PC-9 (cell line): ENCODE results near the gene ELN. TPM values are rescaled to one million over a fixed set of nuclear protein-coding genes. Genes with fewer than 3 reads are reported as not detected.

Source experiments
- BruUV-seq: library from RNA; stranded (reverse); fragments of 400-500 nt; replicated peaks from 2 replicates; lab custom pipeline; 2021; lab: Mats Ljungman, UMichigan
- CTCF ChIA-PET: fragments of 300-600 bp; sonication (Branson Sonifier 250); formaldehyde crosslinking; loops from one replicate; lab custom pipeline; 2022; ENCODE audit warnings: antibody characterized with exemption; lab: Charles Lee
- POLR2A ChIA-PET: fragments of 300-600 bp; sonication (Branson Sonifier 250); formaldehyde crosslinking; loops from one replicate; lab custom pipeline; 2022; ENCODE audit warnings: antibody characterized with exemption; ENCODE audit not compliant: unreplicated experiment; lab: Charles Lee
- DNase-seq, 2 experiments: peaks; one replicate each; pipeline versions ENCODE4 v3.0.0 to v3.0.0-alpha.2; 2015 to 2022; ENCODE audit warnings: mixed read lengths in 1 of 2
- H2AFZ ChIP-seq: fragments of 200-600 bp; sonication (generic); 2 replicates; pipeline ENCODE4 v1.8.1; 2017; ENCODE audit warnings: antibody characterized with exemption
- H3F3A ChIP-seq: fragments of 200-600 bp; sonication (generic); 2 replicates; pipeline ENCODE4 v1.8.1; 2017; ENCODE audit warnings: antibody characterized with exemption, mild to moderate bottlenecking, low read depth; ENCODE audit not compliant: insufficient read depth
- H3K27ac ChIP-seq: fragments of 200-600 bp; sonication (generic); 2 replicates; pipeline ENCODE4 v1.6.1; 2016; ENCODE audit warnings: mixed run types
- H3K27me3 ChIP-seq: fragments of 200-600 bp; sonication (generic); 2 replicates; pipeline ENCODE4 v1.6.1; 2016; ENCODE audit warnings: low read depth, mixed run types; ENCODE audit not compliant: insufficient read depth
- H3K36me3 ChIP-seq: fragments of 200-600 bp; sonication (generic); 2 replicates; pipeline ENCODE4 v1.6.1; 2016; ENCODE audit warnings: low read depth, mixed run types
- H3K4me1 ChIP-seq: fragments of 200-600 bp; sonication (generic); replicated peaks from 2 replicates; pipeline ENCODE4 v1.6.1; 2016; ENCODE audit warnings: mixed run types; ENCODE audit not compliant: insufficient read depth
- H3K4me2 ChIP-seq: fragments of 200-600 bp; sonication (generic); 2 replicates; pipeline ENCODE4 v1.6.1; 2017; ENCODE audit warnings: mixed run types
- H3K4me3 ChIP-seq: fragments of 200-600 bp; sonication (generic); 2 replicates; pipeline ENCODE4 v1.6.1; 2016; ENCODE audit warnings: mixed run types
- H3K79me2 ChIP-seq: fragments of 200-600 bp; sonication (generic); 2 replicates; pipeline ENCODE4 v1.6.1; 2017; ENCODE audit warnings: low read depth, mixed run types
- H3K9me2 ChIP-seq: fragments of 200-600 bp; sonication (generic); 2 replicates; pipeline ENCODE4 v1.8.1; 2017; ENCODE audit warnings: mild to moderate bottlenecking; ENCODE audit not compliant: insufficient read depth
- H3K9me3 ChIP-seq: fragments of 200-600 bp; sonication (generic); 2 replicates; pipeline ENCODE4 v1.8.1; 2016; ENCODE audit warnings: low read depth; ENCODE audit not compliant: insufficient read depth
- H4K20me1 ChIP-seq: fragments of 200-600 bp; sonication (generic); 2 replicates; pipeline ENCODE4 v1.8.1; 2017; ENCODE audit not compliant: insufficient read depth
- EZH2 ChIP-seq: fragments of 200-600 bp; sonication (generic); IDR thresholded peaks from 2 replicates; pipeline ENCODE4 v1.8.0; 2017; ENCODE audit warnings: antibody characterized with exemption, low read depth
- intact Hi-C: fragments of 100-400 bp; cut with micrococcal nuclease; formaldehyde crosslinking; loops from one replicate; pipeline ENCODE4 v1.10.0; 2022; ENCODE audit not compliant: unreplicated experiment
- total RNA-seq: library from RNA; stranded (reverse); gene quantifications from 2 replicates; pipeline ENCODE4 v1.2.3, GENCODE V29; 2021
- TF ChIP-seq, protein P1 (sequence below): fragments of 200-600 bp; sonication (generic); conservative IDR thresholded peaks from 2 replicates; pipeline ENCODE4 v1.6.1; 2017; ENCODE audit warnings: mixed run types, antibody characterized with exemption, mild to moderate bottlenecking, moderate library complexity

ELN gene
- total RNA-seq, 1 experiment from 2014 or later, result 0.11 TPM

DNA sequence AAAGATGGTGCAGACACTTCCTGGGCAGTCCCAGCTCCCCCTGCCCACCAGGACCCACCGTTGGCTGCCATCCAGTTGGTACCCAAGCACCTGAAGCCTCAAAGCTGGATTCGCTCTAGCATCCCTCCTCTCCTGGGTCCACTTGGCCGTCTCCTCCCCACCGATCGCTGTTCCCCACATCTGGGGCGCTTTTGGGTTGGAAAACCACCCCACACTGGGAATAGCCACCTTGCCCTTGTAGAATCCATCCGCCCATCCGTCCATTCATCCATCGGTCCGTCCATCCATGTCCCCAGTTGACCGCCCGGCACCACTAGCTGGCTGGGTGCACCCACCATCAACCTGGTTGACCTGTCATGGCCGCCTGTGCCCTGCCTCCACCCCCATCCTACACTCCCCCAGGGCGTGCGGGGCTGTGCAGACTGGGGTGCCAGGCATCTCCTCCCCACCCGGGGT, 41.1 kb downstream of the ELN start:
- no peaks in the 10 kb centered on the region for H3K4me1 ChIP-seq
- H3K36me3 ChIP-seq, result no peaks in the 10 kb centered on the region
- no peak for DNase-seq
- ChIA-PET CTCF (interaction anchor here (0.5 to 0.6 kb wide), 4 partner anchors 45 to 134 kb away, joined by 3 to 7 read pairs (median 3); no protein-coding TSS in a partner anchor), POLR2A (no interaction called here)
- H4K20me1 ChIP-seq, result no peaks in the 10 kb centered on the region
- no peaks in the 10 kb centered on the region for H3K9me2 ChIP-seq
- no peak overlapping the region for H3K27ac ChIP-seq
- H3K27me3 ChIP-seq, result no peaks in the 10 kb centered on the region
- H3F3A ChIP-seq, result no peaks in the 10 kb centered on the region
- H3K4me2 ChIP-seq, result no peak overlapping the region
- H2AFZ ChIP-seq, result no peak overlapping the region
- no peak for TF ChIP-seq EZH2
- TF ChIP-seq, protein P1, sequence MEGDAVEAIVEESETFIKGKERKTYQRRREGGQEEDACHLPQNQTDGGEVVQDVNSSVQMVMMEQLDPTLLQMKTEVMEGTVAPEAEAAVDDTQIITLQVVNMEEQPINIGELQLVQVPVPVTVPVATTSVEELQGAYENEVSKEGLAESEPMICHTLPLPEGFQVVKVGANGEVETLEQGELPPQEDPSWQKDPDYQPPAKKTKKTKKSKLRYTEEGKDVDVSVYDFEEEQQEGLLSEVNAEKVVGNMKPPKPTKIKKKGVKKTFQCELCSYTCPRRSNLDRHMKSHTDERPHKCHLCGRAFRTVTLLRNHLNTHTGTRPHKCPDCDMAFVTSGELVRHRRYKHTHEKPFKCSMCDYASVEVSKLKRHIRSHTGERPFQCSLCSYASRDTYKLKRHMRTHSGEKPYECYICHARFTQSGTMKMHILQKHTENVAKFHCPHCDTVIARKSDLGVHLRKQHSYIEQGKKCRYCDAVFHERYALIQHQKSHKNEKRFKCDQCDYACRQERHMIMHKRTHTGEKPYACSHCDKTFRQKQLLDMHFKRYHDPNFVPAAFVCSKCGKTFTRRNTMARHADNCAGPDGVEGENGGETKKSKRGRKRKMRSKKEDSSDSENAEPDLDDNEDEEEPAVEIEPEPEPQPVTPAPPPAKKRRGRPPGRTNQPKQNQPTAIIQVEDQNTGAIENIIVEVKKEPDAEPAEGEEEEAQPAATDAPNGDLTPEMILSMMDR, result no peak
- no peaks in the 10 kb centered on the region for H3K9me3 ChIP-seq
- no peak overlapping the region for H3K4me3 ChIP-seq
- no TSS peak for BruUV-seq
- H3K79me2 ChIP-seq, result no peaks in the 10 kb centered on the region
- intact Hi-C loops, result loop anchor here (2.0 to 5.0 kb wide), 4 partner anchors 36 to 333 kb away; partner anchors contain the start of gene RFC2

DNA sequence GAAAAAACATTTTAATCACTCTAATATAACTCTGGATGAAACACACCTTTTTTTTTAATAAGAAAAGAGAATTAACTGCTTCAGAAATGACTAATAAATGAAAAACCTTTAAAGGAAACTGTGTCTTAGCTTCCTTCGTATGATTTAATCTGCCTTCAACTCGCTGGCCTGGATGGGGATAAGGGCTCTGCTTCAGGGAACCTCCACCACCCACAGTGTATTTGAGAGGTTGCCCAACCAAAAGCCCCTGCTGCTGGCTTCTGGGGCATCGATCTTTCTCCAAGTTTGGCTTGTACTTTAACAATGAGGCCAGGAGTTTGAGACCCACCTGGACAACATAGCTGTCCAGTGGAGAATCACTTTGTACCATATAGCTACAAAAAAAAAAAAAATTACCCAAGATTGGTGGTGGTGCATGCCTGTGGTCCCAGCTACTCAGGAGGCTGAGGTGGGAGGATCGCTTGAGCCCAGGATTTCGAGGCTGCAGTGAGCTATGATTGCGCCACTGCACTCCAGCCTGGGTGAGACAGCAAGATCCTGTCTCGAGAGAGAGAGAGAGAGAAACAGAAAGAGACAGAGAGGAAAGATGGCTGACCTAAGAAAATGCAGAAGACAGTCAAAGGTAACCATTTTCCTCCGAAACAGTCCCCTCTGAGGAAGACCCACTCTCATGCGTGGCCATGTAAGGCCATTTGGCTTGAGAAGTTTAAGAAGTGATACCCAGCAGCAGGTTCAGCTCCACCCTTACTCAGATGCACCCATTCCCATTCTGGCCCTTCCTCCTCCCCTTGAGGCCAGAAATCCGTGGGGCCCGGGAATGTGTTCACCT, 42.0 kb downstream of the ELN start:
- H3K4me3 ChIP-seq, result no peak overlapping the region
- H2AFZ ChIP-seq, result no peak overlapping the region
- H3K27me3 ChIP-seq, result no peaks in the 10 kb centered on the region
- no peak for DNase-seq
- BruUV-seq, result no TSS peak
- no peaks in the 10 kb centered on the region for H4K20me1 ChIP-seq
- no peaks in the 10 kb centered on the region for H3F3A ChIP-seq
- intact Hi-C loops, result loop anchor here (2.0 to 5.0 kb wide), 4 partner anchors 35 to 332 kb away; partner anchors contain the start of gene RFC2
- no peak overlapping the region for H3K4me2 ChIP-seq
- no peak overlapping the region for H3K27ac ChIP-seq
- no peak for TF ChIP-seq EZH2
- TF ChIP-seq, protein P1, result no peak
- ChIA-PET POLR2A (interaction anchor here (0.5 to 0.7 kb wide), 2 partner anchors 131 to 162 kb away, joined by 4 to 17 read pairs; no protein-coding TSS in a partner anchor), CTCF (interaction anchor here (0.6 to 0.7 kb wide), 5 partner anchors 62 to 270 kb away, joined by 3 to 5 read pairs (median 4); no protein-coding TSS in a partner anchor)
- H3K79me2 ChIP-seq, result no peaks in the 10 kb centered on the region
- H3K4me1 ChIP-seq, result no peaks in the 10 kb centered on the region
- no peaks in the 10 kb centered on the region for H3K9me3 ChIP-seq
- no peaks in the 10 kb centered on the region for H3K9me2 ChIP-seq
- H3K36me3 ChIP-seq, result no peaks in the 10 kb centered on the region

DNA sequence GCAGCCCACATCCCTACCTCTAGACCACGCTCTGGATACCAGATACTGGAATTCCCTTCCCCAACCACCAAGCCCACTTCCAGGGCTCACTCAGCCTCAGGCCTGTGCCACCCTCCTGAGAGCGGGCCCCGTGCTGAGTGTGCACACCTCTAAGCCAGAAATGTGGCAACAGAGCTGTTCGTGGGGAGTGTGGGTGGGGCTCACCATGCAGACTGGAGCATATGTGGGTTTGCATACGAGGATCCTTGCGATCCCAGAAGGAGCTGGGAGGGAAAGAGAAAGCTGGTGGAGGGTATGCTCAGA, 42.6 kb downstream of the ELN start:
- H3K9me2 ChIP-seq, result no peaks in the 10 kb centered on the region
- H2AFZ ChIP-seq, result no peak overlapping the region
- no peaks in the 10 kb centered on the region for H4K20me1 ChIP-seq
- H3K4me1 ChIP-seq, result no peaks in the 10 kb centered on the region
- H3K4me3 ChIP-seq, result no peak overlapping the region
- ChIA-PET POLR2A (no interaction called here), CTCF (interaction anchor here (0.6 kb wide), 1 partner anchor 271 kb away, joined by 4 read pairs; no protein-coding TSS in a partner anchor)
- no peaks in the 10 kb centered on the region for H3F3A ChIP-seq
- no peaks in the 10 kb centered on the region for H3K79me2 ChIP-seq
- no peak overlapping the region for H3K27ac ChIP-seq
- no peaks in the 10 kb centered on the region for H3K27me3 ChIP-seq
- no peak overlapping the region for H3K4me2 ChIP-seq
- intact Hi-C loops, result no loop called here
- DNase-seq, result no peak
- no peak for TF ChIP-seq EZH2
- TF ChIP-seq, protein P1, result no peak
- H3K9me3 ChIP-seq, result no peaks in the 10 kb centered on the region
- H3K36me3 ChIP-seq, result no peaks in the 10 kb centered on the region
- BruUV-seq, result no TSS peak
